Epidermal melanocyte (primary cell): ENCODE data around the gene PARP2.
"Not testable (repeated sequence)": the region's sequence is repeated elsewhere in the genome, so short reads cannot be mapped to it uniquely, and the experiment has no call there.

Experiments used
- DNase-seq: peaks from one replicate; pipeline ENCODE4 v3.0.0; 2011; ENCODE audit warnings: low spot score; ENCODE audit not compliant: insufficient read length

PARP2 gene

GRCh38 chr14:20345366-20345765, 1.9 kb downstream of the PARP2 start:
- DNase-seq, result no peak

- DNase-seq, result no peak
Measured at GRCh38 chr14:20346713-20347112, 3.3 kb downstream of the PARP2 start.

- DNase-seq, result no peak
Measured at GRCh38 chr14:20347747-20348146, 4.3 kb downstream of the PARP2 start.

- DNase-seq, result no peak
Measured at GRCh38 chr14:20350282-20350681, 6.8 kb downstream of the PARP2 start.

- DNase-seq, result no peak
Measured at GRCh38 chr14:20350860-20351259, 7.4 kb downstream of the PARP2 start.

- no peak for DNase-seq
Measured at GRCh38 chr14:20356422-20356821, 13.0 kb downstream of the PARP2 start.

- DNase-seq, result not testable (repeated sequence)
Measured at GRCh38 chr14:20358474-20358873, 15.0 kb downstream of the PARP2 start.

GRCh38 chr14:20365928-20366327, 22.5 kb downstream of the PARP2 start:
- DNase-seq, result no peak

- no peak for DNase-seq
Measured at GRCh38 chr14:20372796-20373195, 29.4 kb downstream of the PARP2 start.

- no peak for DNase-seq
Measured at GRCh38 chr14:20375471-20375870, 32.0 kb downstream of the PARP2 start.

- DNase-seq, result no peak
Measured at GRCh38 chr14:20376071-20376588, 32.7 kb downstream of the PARP2 start.

- DNase-seq, result no peak
Measured at GRCh38 chr14:20377171-20377570, 33.7 kb downstream of the PARP2 start.

GRCh38 chr14:20379743-20380142, 36.3 kb downstream of the PARP2 start:
- no peak for DNase-seq

GRCh38 chr14:20380681-20381080, 37.2 kb downstream of the PARP2 start:
- no peak for DNase-seq

GRCh38 chr14:20381341-20381740, 37.9 kb downstream of the PARP2 start:
- DNase-seq, result no peak

- DNase-seq, result no peak
Measured at GRCh38 chr14:20382526-20382925, 39.1 kb downstream of the PARP2 start.

GRCh38 chr14:20383032-20383431, 39.6 kb downstream of the PARP2 start:
- no peak for DNase-seq

GRCh38 chr14:20383636-20384035, 40.2 kb downstream of the PARP2 start:
- DNase-seq, result no peak

GRCh38 chr14:20384321-20384720, 40.9 kb downstream of the PARP2 start:
- DNase-seq, result no peak

- DNase-seq, result no peak
Measured at GRCh38 chr14:20384886-20385285, 41.5 kb downstream of the PARP2 start.

- no peak for DNase-seq
Measured at GRCh38 chr14:20386276-20386855, 42.9 kb downstream of the PARP2 start.

GRCh38 chr14:20387576-20387975, 44.1 kb downstream of the PARP2 start:
- no peak for DNase-seq

- no peak for DNase-seq
Measured at GRCh38 chr14:20388159-20388558, 44.7 kb downstream of the PARP2 start.

- DNase-seq, result no peak
Measured at GRCh38 chr14:20391505-20391904, 48.1 kb downstream of the PARP2 start.
